Esophagus squamous epithelium (tissue), 4 donors: ENCODE data around the gene GLRX3.

ENCODE experiments used
- CTCF ChIP-seq, 6 experiments: fragments of 450-650 bp in 4 of 6; fragments of 200-600 bp in 2 of 6; sonication (generic) in 2 of 6; IDR thresholded peaks; one replicate each; pipeline ENCODE4 v1.5.1; 2016 to 2019; ENCODE audit warnings: antibody characterized with exemption in 6 of 6, mild to moderate bottlenecking in 4 of 6, moderate library complexity in 4 of 6
- POLR2A ChIP-seq, 4 donors: fragments of 450-650 bp; IDR thresholded peaks; one replicate each; pipeline ENCODE4 v1.6.1; 2017; ENCODE audit warnings: antibody characterized with exemption in 4 of 4, mild to moderate bottlenecking in 4 of 4, moderate library complexity in 3 of 4

- TF ChIP-seq CTCF (IDR thresholded peaks at IDR 0.05), result no peak
- no peak for TF ChIP-seq POLR2A (IDR thresholded peaks at IDR 0.05)
These were observed 5.7 kb downstream of the GLRX3 start for GRCh38 chr10:130141878-130142277.
